ENCODE measurements around the gene MIOX.

The MIOX gene

GRCh38 chr22:50459496-50460140 is 27.0 kb upstream of the MIOX start:
- in situ Hi-C loops (cut with HindIII; ENCODE audit: low pct_unique_long_range_greater_than_20kb, low sequenced_read_pairs): no loop called here
- TF ChIP-seq JUND (IDR thresholded peaks at IDR 0.05; ENCODE audit: low read depth): no peak

DNA sequence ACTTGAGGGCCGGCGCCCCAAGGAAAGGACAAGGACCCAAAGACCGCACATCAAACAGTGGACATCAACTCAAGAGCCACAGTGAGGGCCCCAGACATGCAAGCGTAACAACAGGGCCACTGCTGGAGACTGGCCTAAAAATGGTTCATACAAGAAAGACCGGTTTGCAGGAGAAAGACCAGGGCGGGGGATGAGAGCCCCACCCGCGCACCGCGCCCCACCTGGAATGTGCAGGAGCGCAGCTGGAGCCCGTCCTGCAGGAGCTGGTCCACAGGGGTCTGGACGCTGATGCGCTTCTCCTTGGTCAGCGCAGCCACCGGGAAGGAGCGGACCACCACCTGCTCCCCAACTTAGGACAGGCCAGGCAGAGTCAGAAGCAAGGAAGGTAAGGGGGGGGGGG is 25.7 kb upstream of the MIOX start:
- TF ChIP-seq JUND (IDR thresholded peaks at IDR 0.05; ENCODE audit: low read depth): no peak
- DNase-seq (ENCODE audit: low read depth in 1 of 2, low spot score in 1 of 2): no peak
- in situ Hi-C loops (cut with HindIII; ENCODE audit: low pct_unique_long_range_greater_than_20kb, low sequenced_read_pairs): no loop called here

More at GRCh38 chr22:50459496-50460140, 27.0 kb upstream of the MIOX start:
- no peak for DNase-seq (ENCODE audit: low read depth in 1 of 2, low spot score in 1 of 2)

GRCh38 chr22:50461536-50461935 is 25.1 kb upstream of the MIOX start:
- in situ Hi-C loops (cut with HindIII; ENCODE audit: low pct_unique_long_range_greater_than_20kb, low sequenced_read_pairs): no loop called here
- no peak for TF ChIP-seq JUND (IDR thresholded peaks at IDR 0.05; ENCODE audit: low read depth)
- DNase-seq (ENCODE audit: low read depth in 1 of 2, low spot score in 1 of 2): no peak

DNA sequence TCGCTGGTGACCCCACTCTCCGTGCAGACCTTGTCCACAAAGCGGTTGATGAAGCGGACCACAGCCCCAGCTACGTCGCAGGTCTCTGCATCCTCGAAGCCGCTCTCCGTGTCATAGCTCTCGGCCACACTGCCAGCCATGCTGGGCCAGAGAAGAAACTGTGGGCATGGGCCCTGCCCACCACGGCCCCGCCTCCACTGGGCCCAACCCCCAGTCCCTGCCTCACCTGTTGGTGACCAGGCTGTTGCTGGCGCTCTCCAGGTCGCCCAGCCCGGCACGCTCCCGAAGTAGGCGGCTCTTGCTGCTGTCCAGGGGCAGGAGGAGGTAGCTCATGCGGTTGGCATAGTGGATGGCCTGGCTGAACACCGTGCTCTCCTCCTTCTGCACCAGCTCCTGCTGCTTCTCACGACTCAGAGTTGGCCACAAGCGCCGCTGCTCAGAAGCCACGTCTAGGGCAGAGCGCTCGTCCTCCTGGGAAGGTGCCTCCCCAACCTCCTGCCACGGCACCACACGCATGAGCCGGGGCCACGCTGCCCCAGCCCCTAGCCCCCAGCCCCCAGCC is 24.6 kb upstream of the MIOX start:
- no peak for TF ChIP-seq JUND (IDR thresholded peaks at IDR 0.05; ENCODE audit: low read depth)
- in situ Hi-C loops (cut with HindIII; ENCODE audit: low pct_unique_long_range_greater_than_20kb, low sequenced_read_pairs): no loop called here
- no peak for DNase-seq (ENCODE audit: low read depth in 1 of 2, low spot score in 1 of 2)

DNA sequence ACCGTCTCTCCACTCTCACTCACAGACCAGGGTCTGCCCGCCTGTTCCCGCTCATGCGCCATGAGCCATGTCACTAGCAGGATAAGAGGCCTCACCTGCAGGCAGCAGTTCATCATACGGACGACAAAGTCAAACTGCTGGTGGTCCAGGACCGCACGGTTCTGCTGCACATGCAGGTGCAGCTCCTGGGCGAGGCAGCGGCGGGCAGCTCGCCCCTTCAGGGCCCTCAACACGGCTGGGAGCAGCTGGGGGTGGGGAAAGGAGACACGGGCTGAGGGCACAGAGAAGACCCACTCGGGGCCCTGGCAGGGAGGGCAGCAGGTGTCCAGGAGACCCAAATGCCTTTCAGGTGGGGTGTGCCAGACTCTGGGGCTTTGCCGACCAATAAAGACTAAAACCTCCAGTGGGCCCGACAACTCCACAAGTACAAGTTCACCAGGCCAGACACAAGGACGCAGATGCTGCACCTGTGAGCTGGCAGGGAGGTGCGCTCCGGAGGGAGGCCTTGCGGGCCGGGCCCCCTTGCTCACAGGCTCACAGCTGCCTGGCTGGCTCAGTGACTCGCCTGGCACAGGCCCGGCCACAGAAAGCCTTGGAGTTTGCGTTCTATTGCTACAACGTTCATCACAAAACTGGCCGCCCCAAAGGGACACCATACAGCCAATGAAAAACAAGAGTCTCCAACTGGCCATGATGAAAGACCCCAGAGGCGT is 23.3 kb upstream of the MIOX start:
- DNase-seq (ENCODE audit: low read depth in 1 of 2, low spot score in 1 of 2): no peak
- in situ Hi-C loops (cut with HindIII; ENCODE audit: low pct_unique_long_range_greater_than_20kb, low sequenced_read_pairs): no loop called here
- TF ChIP-seq JUND (IDR thresholded peaks at IDR 0.05; ENCODE audit: low read depth): no peak

- no peak for DNase-seq (ENCODE audit: low read depth in 1 of 2, low spot score in 1 of 2)
- no peak for TF ChIP-seq JUND (IDR thresholded peaks at IDR 0.05; ENCODE audit: low read depth)
- in situ Hi-C loops (cut with HindIII; ENCODE audit: low pct_unique_long_range_greater_than_20kb, low sequenced_read_pairs): no loop called here
Observed at GRCh38 chr22:50464451-50464850, 22.2 kb upstream of the MIOX start.

- in situ Hi-C loops (cut with HindIII; ENCODE audit: low pct_unique_long_range_greater_than_20kb, low sequenced_read_pairs): no loop called here
- DNase-seq (ENCODE audit: low read depth in 1 of 2, low spot score in 1 of 2): no peak
Observed at GRCh38 chr22:50465066-50465930, 21.4 kb upstream of the MIOX start.

DNA sequence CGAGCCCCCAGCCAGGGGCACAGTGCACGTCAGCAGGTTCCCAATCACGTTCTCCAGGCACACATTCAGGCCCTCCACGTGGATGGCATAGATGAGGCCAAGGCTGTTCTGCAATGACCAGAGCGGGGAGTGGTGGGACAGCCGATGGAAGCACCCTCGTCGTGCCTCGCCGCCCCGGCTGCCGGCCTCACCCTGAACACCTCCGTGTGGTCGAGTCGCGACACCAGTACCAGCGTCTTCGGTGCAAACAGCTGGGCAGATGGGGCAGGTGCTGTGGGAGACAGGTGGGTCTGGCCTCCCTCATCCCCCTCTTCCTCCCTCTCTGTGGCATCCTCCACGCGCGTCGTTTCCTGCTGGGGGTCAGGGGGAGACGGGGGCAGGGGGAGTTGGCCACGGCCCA is 19.3 kb upstream of the MIOX start:
- no peak for DNase-seq (ENCODE audit: low read depth in 1 of 2, low spot score in 1 of 2)
- in situ Hi-C loops (cut with HindIII; ENCODE audit: low pct_unique_long_range_greater_than_20kb, low sequenced_read_pairs): no loop called here
- TF ChIP-seq JUND (IDR thresholded peaks at IDR 0.05; ENCODE audit: low read depth): no peak

More at GRCh38 chr22:50465066-50465930, 21.4 kb upstream of the MIOX start:
- no peak for TF ChIP-seq JUND (IDR thresholded peaks at IDR 0.05; ENCODE audit: low read depth)

DNA sequence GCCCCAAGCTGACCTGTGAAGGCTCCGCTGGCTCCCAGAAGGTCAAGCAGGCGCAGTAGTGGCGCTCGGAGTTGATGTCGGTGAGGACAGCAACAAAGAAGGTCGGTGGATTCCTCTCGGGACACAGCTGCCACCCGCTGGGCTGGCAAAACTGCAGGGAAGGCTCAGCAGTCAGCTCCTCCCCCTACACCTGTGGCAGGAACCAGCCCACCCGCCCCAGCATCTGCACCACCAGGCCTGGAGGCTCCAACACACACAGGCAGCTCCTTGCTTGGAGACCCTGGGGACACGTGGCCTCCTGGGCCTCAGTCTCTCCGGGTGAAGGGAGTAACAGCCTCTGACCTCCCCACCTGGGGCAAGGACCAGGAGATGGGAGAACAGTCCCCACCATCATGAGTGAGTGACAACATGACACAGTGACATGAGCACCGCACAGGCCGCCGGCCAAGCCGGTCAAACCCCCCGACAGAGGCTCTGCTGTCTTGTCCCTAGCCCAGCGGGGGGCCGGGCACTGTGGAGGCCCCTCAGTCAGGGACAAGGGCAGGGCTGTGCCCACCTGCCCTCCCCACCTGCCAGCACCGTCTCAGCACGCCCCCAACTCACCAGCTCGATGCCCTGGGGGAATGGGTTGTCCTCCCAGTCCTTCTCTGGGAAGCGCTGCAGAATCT is 18.8 kb upstream of the MIOX start:
- in situ Hi-C loops (cut with HindIII; ENCODE audit: low pct_unique_long_range_greater_than_20kb, low sequenced_read_pairs): no loop called here
- DNase-seq (ENCODE audit: low read depth in 1 of 2, low spot score in 1 of 2): no peak
- no peak for TF ChIP-seq JUND (IDR thresholded peaks at IDR 0.05; ENCODE audit: low read depth)

DNA sequence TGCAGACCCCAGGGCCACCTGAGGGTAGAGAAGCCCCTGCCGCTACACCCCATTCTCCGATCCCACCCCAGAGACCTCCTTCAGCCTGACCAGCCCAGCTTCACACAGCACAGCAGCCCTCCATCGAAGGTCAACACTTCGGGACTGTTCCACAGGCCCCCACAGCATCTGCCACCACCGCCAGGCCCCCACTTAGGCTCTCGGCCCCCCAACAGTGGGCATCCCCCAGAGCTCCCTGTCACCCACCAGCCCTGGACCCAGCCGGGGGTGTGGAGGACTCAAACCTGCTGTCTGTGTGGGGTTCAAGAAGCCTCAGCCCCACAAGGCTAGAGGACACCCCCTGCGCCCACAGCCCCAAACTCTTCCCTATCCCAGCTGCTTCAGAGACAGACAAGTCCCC is 18.0 kb upstream of the MIOX start:
- no peak for DNase-seq (ENCODE audit: low read depth in 1 of 2, low spot score in 1 of 2)
- in situ Hi-C loops (cut with HindIII; ENCODE audit: low pct_unique_long_range_greater_than_20kb, low sequenced_read_pairs): no loop called here
- TF ChIP-seq JUND (IDR thresholded peaks at IDR 0.05; ENCODE audit: low read depth): no peak

DNA sequence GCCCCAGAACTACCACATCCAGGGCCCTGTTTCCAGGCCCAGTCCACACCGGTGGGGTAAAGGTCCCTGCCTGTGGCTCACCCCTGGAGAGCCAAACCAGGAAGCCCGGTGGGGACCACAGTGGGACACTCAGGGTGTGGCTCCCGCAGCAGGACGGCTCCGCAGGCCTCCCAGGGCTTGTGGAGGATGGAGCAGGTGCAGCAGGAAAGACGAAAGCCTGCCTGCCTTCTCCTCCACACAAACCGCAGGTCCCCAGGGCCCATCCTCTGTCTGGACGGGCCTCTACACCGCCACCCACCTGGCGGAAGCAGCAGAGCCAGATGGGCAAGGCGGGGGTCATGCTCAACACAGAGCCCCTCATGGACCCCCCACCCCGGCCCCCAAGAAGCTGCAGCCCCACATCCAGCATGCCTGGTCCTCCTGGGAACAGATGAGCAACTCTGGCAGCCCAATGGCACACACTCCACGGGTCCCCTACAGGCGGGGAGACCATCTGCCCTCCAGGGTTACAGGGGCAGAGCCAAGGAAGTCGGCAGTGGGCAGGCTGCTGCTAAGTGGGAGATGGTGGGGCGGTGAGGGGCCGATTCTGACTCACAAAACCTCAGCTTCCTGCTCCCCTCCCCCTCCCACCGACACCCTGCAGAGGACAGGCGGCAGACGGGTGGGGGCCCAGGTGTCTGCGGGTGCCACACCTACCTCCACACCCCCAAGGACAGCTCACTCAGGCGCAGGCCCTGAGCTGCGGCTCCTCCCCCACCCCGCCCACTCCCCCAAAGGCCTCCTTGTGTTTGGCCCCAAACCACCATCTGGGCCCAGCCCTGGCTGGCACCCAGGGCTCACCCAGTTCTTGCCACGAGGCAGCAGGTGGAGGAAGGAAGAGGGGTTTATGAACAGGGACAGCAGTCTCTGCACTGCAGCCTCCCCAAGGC is 17.0 kb upstream of the MIOX start:
- in situ Hi-C loops (cut with HindIII; ENCODE audit: low pct_unique_long_range_greater_than_20kb, low sequenced_read_pairs): no loop called here
- no peak for DNase-seq (ENCODE audit: low read depth in 1 of 2, low spot score in 1 of 2)
- TF ChIP-seq JUND (IDR thresholded peaks at IDR 0.05; ENCODE audit: low read depth): no peak

Measured in T47D (cell line).